GM04503 (cell line): ENCODE measurements around the gene SCN5A.

ENCODE experiments used
- DNase-seq: peaks from one replicate; pipeline ENCODE4 v3.0.0-alpha.2; 2012; ENCODE audit warnings: low read depth

SCN5A gene

GRCh38 chr3:38558864-38559263, 90.6 kb downstream of the SCN5A start:
- DNase-seq, result no peak

- no peak for DNase-seq
Measured at GRCh38 chr3:38556640-38557358, 92.7 kb downstream of the SCN5A start.

- no peak for DNase-seq
Measured at GRCh38 chr3:38555926-38556325, 93.6 kb downstream of the SCN5A start.

GRCh38 chr3:38555149-38555840, 94.2 kb downstream of the SCN5A start:
- no peak for DNase-seq

- no peak for DNase-seq
Measured at GRCh38 chr3:38554127-38554827, 95.2 kb downstream of the SCN5A start.

- DNase-seq, result no peak
Measured at GRCh38 chr3:38553071-38553470, 96.4 kb downstream of the SCN5A start.

GRCh38 chr3:38552364-38552763, 97.1 kb downstream of the SCN5A start:
- DNase-seq, result no peak

GRCh38 chr3:38551026-38551832, 98.3 kb downstream of the SCN5A start:
- no peak for DNase-seq

GRCh38 chr3:38549957-38550840, 99.3 kb downstream of the SCN5A start:
- DNase-seq, result no peak

GRCh38 chr3:38549486-38549885, 100.0 kb downstream of the SCN5A start:
- DNase-seq, result no peak

- no peak for DNase-seq
Measured at GRCh38 chr3:38549082-38549481, 100.4 kb downstream of the SCN5A start.

- no peak for DNase-seq
Measured at GRCh38 chr3:38548154-38548931, 101.1 kb downstream of the SCN5A start.

GRCh38 chr3:38545983-38546382, 103.5 kb downstream of the SCN5A start:
- no peak for DNase-seq

GRCh38 chr3:38545550-38545949, 103.9 kb downstream of the SCN5A start:
- DNase-seq, result no peak

GRCh38 chr3:38544926-38545325, 104.6 kb downstream of the SCN5A start:
- no peak for DNase-seq

GRCh38 chr3:38543586-38543985, 105.9 kb downstream of the SCN5A start:
- DNase-seq, result no peak

GRCh38 chr3:38542401-38543298, 106.8 kb downstream of the SCN5A start:
- DNase-seq, result no peak

GRCh38 chr3:38541806-38542205, 107.7 kb downstream of the SCN5A start:
- no peak for DNase-seq

- no peak for DNase-seq
Measured at GRCh38 chr3:38538773-38539353, 110.6 kb downstream of the SCN5A start.
